HG03457 (cell line): ENCODE results near the gene CORT.
"Not testable (repeated sequence)": the region's sequence is repeated elsewhere in the genome, so short reads cannot be mapped to it uniquely, and the experiment has no call there.

Experiments used
- ATAC-seq: cut with Tn5 transposase; IDR thresholded peaks from one replicate; pipeline ENCODE4 v1.9.1; 2021; ENCODE audit warnings: moderate number of reproducible peaks; ENCODE audit not compliant: unreplicated experiment

CORT gene, protein sequence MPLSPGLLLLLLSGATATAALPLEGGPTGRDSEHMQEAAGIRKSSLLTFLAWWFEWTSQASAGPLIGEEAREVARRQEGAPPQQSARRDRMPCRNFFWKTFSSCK

DNA sequence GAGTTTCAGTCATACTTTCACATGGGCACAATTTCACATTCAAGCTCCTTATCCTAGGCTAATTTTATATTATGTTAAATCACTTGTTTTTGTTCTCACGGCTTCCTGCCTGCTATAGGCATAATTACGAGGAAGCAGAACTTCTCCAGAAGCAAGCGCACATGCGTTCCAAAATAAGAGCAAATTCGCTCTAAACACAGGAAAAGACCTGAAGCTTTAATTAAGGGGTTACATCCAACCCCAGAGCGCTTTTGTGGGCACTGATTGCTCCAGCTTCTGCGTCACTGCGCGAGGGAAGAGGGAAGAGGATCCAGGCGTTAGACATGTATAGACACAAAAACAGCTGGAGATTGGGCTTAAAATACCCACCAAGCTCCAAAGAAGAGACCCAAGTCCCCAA lies at the start of gene CORT:
CORT (plus strand) TSS at position 281 of the 400 bp plus-strand sequence. CDS start 193 bp downstream, outside the sequence.
- ATAC-seq: no peak

DNA sequence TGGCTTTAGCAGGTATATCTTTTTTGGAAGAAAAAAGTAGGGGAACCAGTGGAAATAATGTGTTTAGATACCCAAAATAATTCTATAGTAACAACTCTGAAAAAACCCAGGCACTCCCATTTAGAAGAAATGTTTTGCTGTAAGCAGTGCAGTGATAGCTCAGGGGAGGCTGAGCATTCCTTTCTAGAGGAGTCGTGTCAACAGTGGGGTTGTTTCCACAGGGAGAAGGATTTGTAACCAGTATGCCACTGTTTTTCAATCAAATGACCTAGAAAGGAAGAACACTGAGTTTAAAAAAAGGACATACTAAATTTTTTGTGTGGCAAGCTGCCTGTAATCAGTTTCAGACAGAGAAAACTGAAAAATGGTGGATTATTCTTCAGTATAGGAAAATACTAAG lies 48.5 kb upstream of the CORT start:
- no peak for ATAC-seq

DNA sequence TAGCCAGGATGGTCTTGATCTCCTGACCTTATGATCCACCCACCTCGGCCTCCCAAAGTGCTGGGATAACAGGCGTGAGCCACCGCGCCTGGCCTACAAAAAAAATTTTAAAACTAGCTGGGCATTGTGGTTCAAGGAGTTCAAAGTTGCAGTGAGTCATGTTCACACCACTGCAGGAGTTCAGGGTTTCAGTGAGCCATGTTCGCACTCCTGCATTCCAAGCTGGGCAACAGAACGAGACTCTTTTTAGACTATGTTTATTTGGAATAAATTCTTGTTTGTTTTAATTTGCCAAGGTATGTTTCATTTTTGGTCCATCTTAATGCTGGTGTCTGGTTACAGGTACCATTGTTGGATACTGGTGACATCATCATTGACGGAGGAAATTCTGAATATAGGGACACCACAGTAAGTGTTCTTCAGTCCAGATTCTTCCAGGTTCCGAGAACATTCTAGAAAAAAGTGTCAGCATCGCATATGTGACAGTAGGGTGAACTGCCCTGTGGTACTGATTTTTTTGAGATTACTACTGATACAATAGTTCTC lies 47.0 kb upstream of the CORT start:
- ATAC-seq: no peak

DNA sequence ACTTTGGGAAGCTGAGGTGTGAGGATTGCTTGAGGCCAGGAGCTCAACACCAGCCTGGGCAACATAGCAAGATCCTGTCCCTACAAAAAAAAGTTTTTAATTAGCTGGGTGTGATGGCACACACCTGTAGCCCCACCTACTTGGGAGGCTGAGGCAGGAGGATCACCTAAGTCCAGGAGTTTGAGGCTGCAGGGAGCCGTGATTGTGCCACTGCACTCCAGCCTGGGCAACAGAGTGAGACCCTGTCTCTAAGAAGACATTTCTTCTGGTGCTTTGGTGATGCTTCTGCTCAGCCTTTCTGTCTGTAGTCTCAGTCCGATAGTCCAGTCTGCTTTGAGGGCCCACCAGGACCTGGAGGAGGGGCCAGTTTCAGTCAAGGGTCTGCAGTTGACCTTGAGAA lies 42.6 kb upstream of the CORT start:
- ATAC-seq: no peak

DNA sequence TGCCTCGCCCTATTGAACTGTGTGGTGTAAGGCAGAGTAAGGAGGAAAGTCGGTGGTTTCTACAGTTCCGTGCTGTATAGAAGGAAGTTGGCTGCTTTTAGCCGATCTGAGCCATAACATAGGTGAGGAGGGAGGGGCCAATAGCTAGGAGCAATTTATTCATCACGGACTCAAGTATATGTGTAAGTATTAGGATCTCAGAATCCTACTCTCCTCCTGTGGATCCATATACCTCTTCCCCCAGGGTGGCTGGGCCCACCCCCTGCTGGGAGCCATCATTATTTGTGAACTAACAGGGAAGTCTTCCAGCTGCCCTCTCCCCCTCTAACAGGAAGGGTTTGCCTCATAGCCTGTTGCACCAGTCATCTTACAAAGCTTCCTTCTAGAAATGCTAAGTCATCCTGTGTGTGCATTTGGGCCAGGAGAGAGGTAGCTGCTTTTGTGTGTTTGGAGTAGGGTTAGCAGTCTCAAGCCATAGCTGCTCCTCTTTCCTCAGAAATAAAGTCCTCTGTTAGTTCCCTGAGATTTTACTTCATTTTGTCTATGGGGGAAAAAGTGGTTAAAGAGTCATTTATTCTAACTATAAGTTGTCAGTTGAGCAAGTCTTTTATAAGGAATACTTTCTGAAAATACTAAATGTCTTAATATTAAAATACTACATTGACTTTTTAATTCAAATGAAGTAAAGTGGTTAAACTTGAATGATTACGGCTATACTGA lies 34.5 kb upstream of the CORT start:
- no peak for ATAC-seq

DNA sequence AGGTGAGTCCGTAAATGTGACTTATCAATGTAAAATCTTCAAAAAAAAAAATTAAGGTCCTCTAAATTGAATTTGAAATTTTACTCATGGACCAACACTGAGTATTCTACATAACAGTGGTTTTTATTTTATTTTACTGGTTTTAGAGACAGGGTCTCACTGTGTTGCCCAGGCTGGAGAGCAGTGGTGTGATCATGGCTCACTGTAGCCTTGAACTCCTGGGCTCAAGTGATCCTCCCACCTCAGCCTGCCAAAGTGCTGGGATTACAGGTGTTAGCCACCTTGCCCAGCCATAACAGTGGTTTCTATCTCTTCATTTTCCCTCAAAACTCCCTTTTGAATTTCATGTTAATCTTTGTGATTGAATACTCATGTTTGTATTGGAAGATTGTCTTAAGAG lies 33.9 kb upstream of the CORT start:
- ATAC-seq: not testable (repeated sequence)

DNA sequence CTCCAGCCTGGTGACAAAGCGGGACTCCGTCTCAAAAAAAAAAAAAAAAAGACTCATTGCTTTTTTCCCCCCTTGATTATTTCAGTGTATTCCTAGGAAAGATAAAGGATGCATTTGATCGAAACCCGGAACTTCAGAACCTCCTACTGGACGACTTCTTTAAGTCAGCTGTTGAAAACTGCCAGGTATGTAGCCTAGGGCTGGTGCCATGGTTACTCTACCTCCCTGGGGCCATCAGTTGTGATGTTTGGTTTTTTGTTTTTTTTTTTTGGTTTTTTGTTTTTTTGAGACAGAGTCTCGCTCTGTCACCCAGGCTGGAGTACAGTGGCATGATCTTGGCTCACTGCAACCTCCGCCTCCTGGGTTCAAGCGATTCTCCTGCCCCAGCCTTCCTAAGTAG lies 31.1 kb upstream of the CORT start:
- not testable (repeated sequence) for ATAC-seq

DNA sequence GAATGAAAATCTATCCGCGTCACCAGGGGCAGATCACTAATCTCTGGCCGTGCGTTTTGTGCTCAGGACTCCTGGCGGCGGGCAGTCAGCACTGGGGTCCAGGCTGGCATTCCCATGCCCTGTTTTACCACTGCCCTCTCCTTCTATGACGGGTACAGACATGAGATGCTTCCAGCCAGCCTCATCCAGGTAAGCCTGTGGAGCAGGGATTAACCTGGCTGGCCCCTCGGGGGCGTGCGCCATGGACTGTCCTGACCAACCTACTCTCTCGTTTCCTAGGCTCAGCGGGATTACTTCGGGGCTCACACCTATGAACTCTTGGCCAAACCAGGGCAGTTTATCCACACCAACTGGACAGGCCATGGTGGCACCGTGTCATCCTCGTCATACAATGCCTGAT lies 30.5 kb upstream of the CORT start:
- ATAC-seq: no peak

DNA sequence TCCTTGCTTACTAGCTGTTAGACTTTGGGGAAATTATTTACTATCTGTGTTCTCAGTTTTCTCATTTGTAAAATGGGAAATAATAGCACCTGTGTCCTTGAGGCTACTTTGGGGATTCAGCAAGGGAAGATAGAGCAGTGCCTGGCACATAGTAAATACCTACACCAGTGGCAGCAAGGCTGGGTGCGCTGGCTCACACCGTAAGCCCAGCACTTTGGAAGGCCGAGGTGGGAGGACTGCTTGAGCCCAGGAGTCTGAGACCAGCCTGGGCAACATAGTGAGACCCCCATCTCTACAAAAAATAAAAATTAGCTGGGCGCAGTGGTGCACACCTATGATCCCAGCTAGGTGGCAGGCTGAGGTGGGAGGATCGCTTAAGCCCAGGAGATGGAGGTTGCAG lies 28.2 kb upstream of the CORT start:
- no peak for ATAC-seq

DNA sequence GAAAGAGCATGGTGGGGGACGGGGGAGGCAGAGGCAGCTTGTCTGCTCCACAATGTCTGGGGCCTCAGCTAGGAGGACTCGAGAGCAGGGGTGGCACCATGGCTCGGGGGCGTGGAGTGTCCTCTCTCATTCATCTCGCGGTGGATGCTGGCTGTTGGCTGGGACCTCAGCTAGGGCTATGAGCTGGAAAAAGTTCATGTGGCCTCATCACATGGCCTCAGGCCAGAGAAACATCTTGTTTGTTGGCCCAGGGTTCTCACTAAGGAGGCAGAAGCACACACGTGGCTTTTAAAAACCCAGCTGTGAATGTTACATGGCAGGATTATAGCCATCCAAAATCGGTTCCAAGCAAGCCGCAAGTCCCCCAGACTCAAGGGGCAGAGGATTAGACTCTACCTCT lies 25.8 kb upstream of the CORT start:
- ATAC-seq: no peak

DNA sequence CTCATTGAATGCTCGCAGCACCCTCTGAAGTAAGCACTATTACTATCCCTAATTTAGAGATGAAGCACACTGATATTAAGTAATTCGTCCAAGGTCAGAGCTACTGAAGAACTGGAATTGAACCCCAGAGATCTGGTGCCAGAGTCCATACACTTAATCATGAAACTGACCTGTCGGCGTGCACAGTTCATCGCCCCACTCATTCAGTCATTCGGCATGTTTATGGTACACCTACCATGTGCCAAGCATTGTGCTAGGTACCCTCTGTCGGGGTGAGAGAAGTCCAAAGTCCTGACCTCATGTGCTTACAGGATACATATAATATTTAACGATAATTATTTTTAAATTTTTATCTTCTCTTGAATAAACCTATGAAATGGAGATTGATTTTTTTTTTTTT lies 25.2 kb upstream of the CORT start:
- no peak for ATAC-seq

DNA sequence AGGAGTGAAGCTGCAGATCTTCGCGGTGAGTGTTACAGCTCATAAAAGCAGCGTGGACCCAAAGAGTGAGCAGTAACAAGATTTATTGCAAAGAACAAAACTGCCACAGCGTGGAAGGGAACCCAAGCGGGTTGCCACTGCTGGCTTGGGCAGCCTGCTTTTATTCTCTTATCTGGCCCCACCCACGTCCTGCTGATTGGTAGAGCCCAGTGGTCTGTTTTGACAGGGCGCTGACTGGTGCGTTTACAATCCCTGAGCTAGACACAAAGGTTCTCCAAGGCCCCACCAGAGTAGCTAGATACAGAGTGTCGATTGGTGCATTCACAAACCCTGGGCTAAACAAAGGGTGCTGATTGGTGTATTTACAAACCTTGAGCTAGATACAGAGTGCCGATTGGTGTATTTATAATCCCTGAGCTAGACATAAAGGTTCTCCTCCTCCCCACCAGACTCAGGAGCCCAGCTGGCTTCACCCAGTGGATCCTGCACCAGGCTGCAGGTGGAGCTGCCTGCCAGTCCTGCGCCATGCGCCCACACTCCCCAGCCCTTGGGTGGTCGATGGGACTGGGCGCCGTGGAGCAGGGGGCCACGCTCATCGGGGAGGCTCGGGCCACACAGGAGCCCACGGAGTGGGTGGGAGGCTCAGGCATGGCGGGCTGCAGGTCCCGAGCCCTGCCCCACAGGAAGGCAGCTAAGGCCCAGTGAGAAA lies 23.9 kb upstream of the CORT start:
- not testable (repeated sequence) for ATAC-seq

DNA sequence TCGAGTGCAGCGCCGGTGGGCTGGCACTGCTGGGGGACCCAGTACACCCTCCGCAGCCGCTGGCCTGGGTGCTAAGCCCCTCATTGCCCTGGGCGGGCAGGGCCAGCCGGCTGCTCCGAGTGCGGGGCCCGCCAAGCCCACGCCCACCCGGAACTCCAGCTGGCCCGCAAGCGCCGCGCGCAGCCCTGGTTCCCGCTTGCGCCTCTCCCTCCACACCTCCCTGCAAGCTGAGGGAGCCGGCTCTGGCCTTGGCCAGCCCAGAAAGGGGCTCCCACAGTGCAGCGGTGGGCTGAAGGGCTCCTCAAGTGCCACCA lies 23.3 kb upstream of the CORT start:
- not testable (repeated sequence) for ATAC-seq

DNA sequence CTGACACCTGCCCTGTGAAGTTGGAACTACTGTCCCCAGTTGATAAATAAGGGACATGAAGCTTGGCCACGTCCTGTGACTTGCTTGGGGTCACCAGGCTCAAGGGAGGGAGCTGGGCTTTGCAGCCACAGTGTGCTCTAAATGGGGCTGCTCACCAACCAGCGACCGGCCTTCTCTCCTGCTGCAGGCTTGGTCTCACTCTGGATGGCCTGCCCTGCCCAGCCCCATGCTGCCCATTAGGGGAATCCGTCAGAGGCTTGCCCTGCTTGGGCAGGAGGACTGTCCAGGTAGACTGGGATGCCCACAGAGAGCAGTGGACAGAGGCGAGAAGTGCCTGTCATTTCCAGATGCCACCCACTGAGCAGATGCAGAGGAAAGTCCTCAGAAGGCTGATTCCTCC lies 20.8 kb upstream of the CORT start:
- no peak for ATAC-seq

DNA sequence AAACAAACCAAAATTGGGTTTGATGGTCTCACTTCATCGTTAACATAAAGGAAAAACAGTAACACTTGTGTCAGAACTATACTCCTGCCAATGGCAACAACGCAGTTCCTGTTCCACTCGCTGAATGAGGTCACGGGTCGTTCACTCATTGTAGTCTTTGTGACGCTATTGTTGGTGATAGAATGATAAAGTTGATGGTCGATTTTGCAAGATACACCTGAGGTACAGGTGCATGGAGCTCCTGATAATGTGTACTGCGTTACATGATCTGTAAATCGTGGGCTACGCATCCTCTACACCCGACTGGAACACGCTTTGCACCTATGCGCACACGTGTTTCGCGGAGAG lies 20.0 kb upstream of the CORT start:
- ATAC-seq: no peak

DNA sequence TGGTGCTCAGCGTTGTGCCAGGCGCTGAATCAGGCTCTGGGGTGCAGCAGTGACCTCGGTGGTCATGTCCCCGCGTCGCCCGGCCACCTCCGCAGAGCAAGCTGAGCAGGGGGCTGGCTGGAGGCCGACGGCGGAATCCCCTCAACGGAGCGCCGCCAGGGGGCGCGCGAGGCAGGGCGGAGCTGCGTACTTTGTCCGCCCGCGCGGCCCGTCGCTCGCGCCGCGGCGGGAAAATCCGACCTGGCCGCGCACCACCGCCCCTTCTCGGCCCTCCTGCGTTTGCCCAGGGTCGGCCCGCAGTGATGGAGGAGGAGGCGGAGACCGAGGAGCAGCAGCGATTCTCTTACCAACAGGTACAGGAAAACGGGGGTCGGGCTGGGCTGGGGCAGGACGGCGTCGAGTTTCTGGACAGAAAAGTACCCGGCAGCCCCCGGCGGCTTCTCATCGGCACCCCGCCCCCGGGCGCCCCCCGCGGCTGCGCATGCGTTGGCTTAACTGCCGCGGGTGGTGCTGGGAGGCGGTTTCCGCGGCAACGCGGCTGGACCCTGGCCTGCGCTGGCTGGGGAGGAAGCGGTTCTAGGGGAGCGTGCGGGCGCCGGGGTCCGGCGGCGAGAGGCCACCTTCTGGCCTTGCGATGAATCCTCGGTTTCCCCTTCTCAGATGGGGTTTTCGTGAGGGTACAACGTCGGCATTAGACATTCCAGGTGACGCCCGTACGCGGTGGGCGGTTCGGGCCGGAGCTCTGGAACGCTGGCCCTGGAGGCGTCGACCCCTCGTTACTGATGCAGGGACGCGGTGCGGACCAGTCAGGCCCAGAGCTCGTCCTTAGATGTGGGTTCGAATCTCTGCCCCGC lies 19.4 kb upstream of the CORT start, which contains the start of gene CENPS:
CENPS (plus strand) TSS at position 218 of the 854 bp plus-strand sequence; CDS start at position 303, 85 bp downstream.
- peak; percentile 50 for ATAC-seq

DNA sequence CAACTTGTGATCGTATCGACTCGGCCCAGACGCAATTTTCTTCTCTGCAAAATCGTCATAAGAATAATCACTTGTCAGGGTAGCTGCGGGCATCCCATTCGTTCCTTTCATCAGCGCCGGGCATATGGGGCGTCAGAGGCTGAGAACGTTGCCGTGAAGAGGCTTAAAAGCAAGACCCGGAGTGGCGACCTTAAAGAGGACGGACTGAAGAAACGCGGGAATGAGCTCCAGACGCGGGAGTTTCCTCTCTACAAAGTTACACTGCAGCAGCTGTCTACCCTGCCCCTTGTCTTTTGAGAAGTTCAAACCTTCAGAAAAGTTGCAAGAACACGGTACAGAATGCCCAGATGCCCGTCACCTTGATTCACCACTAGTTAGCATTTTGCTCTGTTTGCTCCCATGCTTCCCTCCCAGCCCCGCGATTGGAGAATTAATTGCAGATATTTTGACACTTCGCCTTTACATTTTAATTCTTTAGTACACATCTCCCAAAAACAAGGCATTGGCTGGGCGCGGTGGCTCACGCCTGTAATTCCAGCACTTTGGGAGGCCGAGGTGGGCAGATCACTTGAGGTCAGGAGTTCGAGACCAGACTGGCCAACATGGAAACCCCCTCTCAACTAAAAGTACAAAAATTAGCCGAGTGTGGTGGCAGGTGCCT lies 18.6 kb upstream of the CORT start:
- no peak for ATAC-seq

DNA sequence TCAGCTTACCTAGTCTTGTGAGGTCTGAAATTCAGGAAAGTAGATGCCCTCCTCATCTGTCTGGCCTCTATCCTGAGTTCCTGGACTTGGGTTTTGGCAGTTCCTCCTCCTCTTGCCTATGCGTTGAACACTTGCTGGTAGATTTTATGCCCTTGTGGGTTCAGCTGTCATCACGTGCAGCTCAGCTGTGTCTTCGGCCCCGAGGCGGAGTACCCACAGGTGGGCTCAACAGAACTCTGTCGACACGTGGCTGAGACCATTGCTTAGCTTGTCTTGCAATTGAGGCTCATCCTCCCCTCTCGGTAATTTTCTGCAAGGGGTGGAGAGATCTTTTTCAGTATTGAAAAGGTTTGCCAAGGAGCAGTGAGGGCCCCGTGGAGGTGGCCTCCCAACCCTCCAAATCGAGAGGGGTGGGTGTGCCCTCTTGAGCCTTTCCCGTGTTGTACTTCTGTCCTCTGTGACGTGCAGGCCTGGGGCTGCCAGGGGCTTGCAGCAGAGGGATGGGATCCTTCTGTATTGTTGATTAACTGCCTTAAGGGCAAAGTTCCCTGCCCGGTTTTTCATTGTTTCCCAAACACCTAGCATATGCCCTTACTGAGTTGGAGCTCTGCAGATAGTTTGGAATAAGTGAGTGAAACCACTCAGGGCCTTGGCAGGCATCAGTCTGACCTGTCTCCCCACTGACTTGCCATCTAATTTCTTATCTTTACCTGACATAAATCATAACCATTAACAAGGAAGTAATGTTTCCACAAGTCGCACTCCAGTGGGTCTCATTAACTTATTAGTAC lies 16.7 kb upstream of the CORT start:
- no peak for ATAC-seq

DNA sequence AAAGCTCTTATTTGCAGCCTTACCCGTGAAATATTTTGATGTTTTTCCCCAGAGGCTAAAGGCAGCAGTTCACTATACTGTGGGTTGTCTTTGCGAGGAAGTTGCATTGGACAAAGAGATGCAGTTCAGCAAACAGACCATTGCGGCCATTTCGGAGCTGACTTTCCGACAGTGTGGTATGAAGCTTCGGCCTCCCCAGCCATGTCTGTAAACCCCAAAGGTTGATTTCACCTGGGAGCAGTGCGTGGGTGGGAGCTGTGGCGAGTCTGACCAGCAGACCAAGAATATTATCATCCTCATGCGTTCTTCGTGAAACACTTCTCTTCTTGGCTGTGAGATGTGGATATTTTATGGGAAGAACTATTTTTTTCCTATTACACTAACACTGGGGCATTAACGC lies 16.0 kb upstream of the CORT start:
- ATAC-seq: no peak

DNA sequence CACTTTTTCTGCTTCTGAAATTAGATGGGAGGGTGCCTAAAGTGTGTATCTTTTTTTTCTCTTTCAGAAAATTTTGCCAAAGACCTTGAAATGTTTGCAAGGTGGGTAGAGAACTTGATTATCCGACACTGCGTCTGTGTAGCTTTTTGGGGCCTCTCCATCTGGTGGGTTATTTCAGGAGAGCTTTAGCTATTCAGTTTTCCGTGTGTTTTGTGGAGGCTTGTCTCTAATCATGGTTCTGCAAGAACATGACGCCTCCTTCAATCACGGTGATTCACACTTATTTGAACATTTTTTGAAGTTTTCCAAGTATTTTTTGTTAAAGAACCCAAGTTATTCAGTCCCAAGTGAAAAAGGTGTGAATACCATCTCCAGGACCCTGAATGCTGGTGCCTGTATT lies 15.2 kb upstream of the CORT start:
- ATAC-seq: no peak
